ENCODE measurements around the gene MPO.

Gene MPO

GRCh38 chr17:58323366-58324055 lies 42.8 kb upstream of the MPO start:
- no peak for TF ChIP-seq GATA3 (IDR thresholded peaks at IDR 0.05; ENCODE audit: low read depth, low read length)

GRCh38 chr17:58322581-58323185 lies 41.9 kb upstream of the MPO start:
- TF ChIP-seq GATA3 (IDR thresholded peaks at IDR 0.05; ENCODE audit: low read depth, low read length) (no peak), GATA2 (IDR thresholded peaks at IDR 0.05; ENCODE audit: low read depth, low read length) (no peak)

- no peak for TF ChIP-seq GATA2 (IDR thresholded peaks at IDR 0.05; ENCODE audit: low read depth, low read length)
- TF ChIP-seq GATA3 (IDR thresholded peaks at IDR 0.05; ENCODE audit: low read depth, low read length): no peak
Measured at GRCh38 chr17:58321571-58322525, 41.1 kb upstream of the MPO start.

- no peak for TF ChIP-seq GATA2 (IDR thresholded peaks at IDR 0.05; ENCODE audit: low read depth, low read length)
- TF ChIP-seq GATA3 (IDR thresholded peaks at IDR 0.05; ENCODE audit: low read depth, low read length): no peak
Measured at GRCh38 chr17:58320570-58321323, 40.0 kb upstream of the MPO start.

- TF ChIP-seq GATA2 (IDR thresholded peaks at IDR 0.05; ENCODE audit: low read depth, low read length) (no peak), GATA3 (IDR thresholded peaks at IDR 0.05; ENCODE audit: low read depth, low read length) (no peak)
Measured at GRCh38 chr17:58320163-58320558, 39.4 kb upstream of the MPO start.

GRCh38 chr17:58319173-58320162 lies 38.7 kb upstream of the MPO start:
- TF ChIP-seq GATA2 (IDR thresholded peaks at IDR 0.05; ENCODE audit: low read depth, low read length) (no peak), GATA3 (IDR thresholded peaks at IDR 0.05; ENCODE audit: low read depth, low read length) (no peak)

GRCh38 chr17:58318627-58319172 lies 38.0 kb upstream of the MPO start:
- TF ChIP-seq GATA2 (IDR thresholded peaks at IDR 0.05; ENCODE audit: low read depth, low read length) (no peak), GATA3 (IDR thresholded peaks at IDR 0.05; ENCODE audit: low read depth, low read length) (no peak)

- TF ChIP-seq GATA3 (IDR thresholded peaks at IDR 0.05; ENCODE audit: low read depth, low read length) (no peak), GATA2 (IDR thresholded peaks at IDR 0.05; ENCODE audit: low read depth, low read length) (no peak)
Measured at GRCh38 chr17:58318065-58318481, 37.3 kb upstream of the MPO start.

GRCh38 chr17:58317421-58318064 lies 36.8 kb upstream of the MPO start:
- TF ChIP-seq GATA3 (IDR thresholded peaks at IDR 0.05; ENCODE audit: low read depth, low read length) (no peak), GATA2 (IDR thresholded peaks at IDR 0.05; ENCODE audit: low read depth, low read length) (no peak)

- TF ChIP-seq GATA2 (IDR thresholded peaks at IDR 0.05; ENCODE audit: low read depth, low read length): no peak
- TF ChIP-seq GATA3 (IDR thresholded peaks at IDR 0.05; ENCODE audit: low read depth, low read length): no peak
Measured at GRCh38 chr17:58316260-58316960, 35.7 kb upstream of the MPO start.

GRCh38 chr17:58315750-58316149 lies 35.0 kb upstream of the MPO start:
- TF ChIP-seq GATA2 (IDR thresholded peaks at IDR 0.05; ENCODE audit: low read depth, low read length) (no peak), GATA3 (IDR thresholded peaks at IDR 0.05; ENCODE audit: low read depth, low read length) (no peak)
